Adrenal gland (tissue), 5 donors: Measurements from ENCODE around the gene MTUS2.

Experiments used
- POLR2A ChIP-seq, 2 donors: fragments of 450-650 bp; IDR thresholded peaks; one replicate each; pipeline ENCODE4 v1.6.1; 2017; ENCODE audit warnings: antibody characterized with exemption in 2 of 2, mild to moderate bottlenecking in 2 of 2, moderate library complexity in 1 of 2
- TF ChIP-seq, protein P1 (sequence below), 6 experiments: fragments of 450-650 bp in 4 of 6; fragments of 200-600 bp in 2 of 6; sonication (generic) in 1 of 6; IDR thresholded peaks; 1 replicate in 5 of 6; 2 replicates in 1 of 6; pipeline versions ENCODE4 v1.5.1 to v1.8.0; 2016 to 2021; ENCODE audit warnings: antibody characterized with exemption in 6 of 6, mild to moderate bottlenecking in 2 of 6, moderate library complexity in 1 of 6
- donor health status: DM: no; HTN: no; CAD: no.

DNA sequence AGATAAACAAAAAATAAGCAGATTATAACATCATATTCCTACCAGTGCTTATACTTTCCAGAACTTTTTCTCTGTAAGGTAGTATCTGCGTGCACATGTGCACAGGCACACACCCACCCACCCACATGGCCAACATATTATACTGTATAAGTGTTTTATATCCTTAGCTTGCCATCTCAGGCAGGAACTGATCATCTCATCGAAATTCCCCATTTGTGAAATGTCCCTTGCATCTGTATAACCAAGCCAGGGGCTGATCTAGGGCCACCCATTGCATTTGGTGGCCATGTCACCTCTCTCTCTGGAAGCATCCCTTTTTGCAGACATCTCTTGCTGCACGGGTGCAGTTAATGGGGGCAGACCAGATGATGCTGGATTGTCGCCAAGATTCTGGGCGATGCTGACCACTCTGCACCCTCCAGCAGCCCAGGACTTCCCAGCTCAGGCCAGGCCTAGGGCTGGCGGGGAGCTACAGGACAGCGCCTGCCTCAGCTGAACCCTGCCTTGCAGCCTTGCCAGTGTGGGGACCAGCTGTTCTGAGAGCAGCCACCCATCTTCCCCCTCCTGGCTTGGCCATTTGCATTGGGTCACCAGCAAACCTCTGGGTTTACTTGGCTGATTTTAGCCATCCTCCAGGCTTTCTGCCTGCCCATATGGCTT is 679.5 kb downstream of the MTUS2 start:
- no peak for TF ChIP-seq POLR2A (IDR thresholded peaks at IDR 0.05)
- TF ChIP-seq, protein P1, sequence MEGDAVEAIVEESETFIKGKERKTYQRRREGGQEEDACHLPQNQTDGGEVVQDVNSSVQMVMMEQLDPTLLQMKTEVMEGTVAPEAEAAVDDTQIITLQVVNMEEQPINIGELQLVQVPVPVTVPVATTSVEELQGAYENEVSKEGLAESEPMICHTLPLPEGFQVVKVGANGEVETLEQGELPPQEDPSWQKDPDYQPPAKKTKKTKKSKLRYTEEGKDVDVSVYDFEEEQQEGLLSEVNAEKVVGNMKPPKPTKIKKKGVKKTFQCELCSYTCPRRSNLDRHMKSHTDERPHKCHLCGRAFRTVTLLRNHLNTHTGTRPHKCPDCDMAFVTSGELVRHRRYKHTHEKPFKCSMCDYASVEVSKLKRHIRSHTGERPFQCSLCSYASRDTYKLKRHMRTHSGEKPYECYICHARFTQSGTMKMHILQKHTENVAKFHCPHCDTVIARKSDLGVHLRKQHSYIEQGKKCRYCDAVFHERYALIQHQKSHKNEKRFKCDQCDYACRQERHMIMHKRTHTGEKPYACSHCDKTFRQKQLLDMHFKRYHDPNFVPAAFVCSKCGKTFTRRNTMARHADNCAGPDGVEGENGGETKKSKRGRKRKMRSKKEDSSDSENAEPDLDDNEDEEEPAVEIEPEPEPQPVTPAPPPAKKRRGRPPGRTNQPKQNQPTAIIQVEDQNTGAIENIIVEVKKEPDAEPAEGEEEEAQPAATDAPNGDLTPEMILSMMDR (IDR thresholded peaks at IDR 0.05), result no peak
